Measurements from ENCODE around the gene BCDIN3D.
"Not testable (repeated sequence)": the region's sequence is repeated elsewhere in the genome, so short reads cannot be mapped to it uniquely, and the experiment has no call there.

Gene BCDIN3D

GRCh38 chr12:49875115-49875720 is 32.3 kb upstream of the BCDIN3D start:
- no peak for DNase-seq

GRCh38 chr12:49874142-49874897 is 31.4 kb upstream of the BCDIN3D start:
- no peak for DNase-seq

GRCh38 chr12:49873361-49873934 is 30.5 kb upstream of the BCDIN3D start:
- DNase-seq, result peak; percentile 35

GRCh38 chr12:49872781-49873181 is 29.9 kb upstream of the BCDIN3D start:
- DNase-seq, result peak; percentile 7

- no peak for DNase-seq
These were observed 29.5 kb upstream of the BCDIN3D start for GRCh38 chr12:49872381-49872780.

GRCh38 chr12:49871811-49872251 is 28.9 kb upstream of the BCDIN3D start:
- not testable (repeated sequence) for DNase-seq

- DNase-seq, result no peak
These were observed 28.3 kb upstream of the BCDIN3D start for GRCh38 chr12:49871263-49871561.

GRCh38 chr12:49870501-49871262 is 27.8 kb upstream of the BCDIN3D start:
- DNase-seq, result no peak

- no peak for DNase-seq
These were observed 27.1 kb upstream of the BCDIN3D start for GRCh38 chr12:49869816-49870500.

GRCh38 chr12:49868952-49869815 is 26.3 kb upstream of the BCDIN3D start:
- peak; percentile 99 for DNase-seq

- DNase-seq, result no peak
These were observed 25.5 kb upstream of the BCDIN3D start for GRCh38 chr12:49868449-49868848.

- DNase-seq, result no peak
These were observed 24.9 kb upstream of the BCDIN3D start for GRCh38 chr12:49867570-49868341.

GRCh38 chr12:49866859-49867569 is 24.1 kb upstream of the BCDIN3D start:
- DNase-seq, result peak; percentile 46

GRCh38 chr12:49865782-49866135 is 22.9 kb upstream of the BCDIN3D start:
- DNase-seq, result no peak

GRCh38 chr12:49865109-49865781 is 22.3 kb upstream of the BCDIN3D start:
- no peak for DNase-seq

GRCh38 chr12:49864798-49865090 is 21.8 kb upstream of the BCDIN3D start:
- DNase-seq, result no peak

GRCh38 chr12:49863946-49864797 is 21.3 kb upstream of the BCDIN3D start:
- no peak for DNase-seq

- DNase-seq, result not testable (repeated sequence)
These were observed 18.0 kb upstream of the BCDIN3D start for GRCh38 chr12:49860921-49861320.

- not testable (repeated sequence) for DNase-seq
These were observed 13.0 kb upstream of the BCDIN3D start for GRCh38 chr12:49855890-49856289.
